Measurements from ENCODE around the gene CDH3. TPM values are rescaled to one million over a fixed set of nuclear protein-coding genes. Genes with fewer than 3 reads are reported as not detected.

CDH3 gene
- under 1 TPM; 0.81 to 0.89 TPM for total RNA-seq
- long read RNA-seq, full-length matches to known transcripts: 2 of 2 reads
- long read RNA-seq, partial matches to known transcripts: 0 of 2 reads
- long read RNA-seq, other reads (novel, unspliced or antisense): 0 of 2 reads

GRCh38 chr16:68644715-68645493 is at the start of gene CDH3:
CDH3 (plus strand) TSS chr16:68645310; CDS start chr16:68645380, 70 bp downstream.
- DNase-seq (peak; percentile 59 to 66), ATAC-seq (peak; percentile 91)
- intact Hi-C loops (cut with DNase I, micrococcal nuclease): no loop called here

GRCh38 chr16:68596266-68596665 is 48.8 kb upstream of the CDH3 start:
- intact Hi-C loops (cut with DNase I, micrococcal nuclease): no loop called here
- no peak for DNase-seq
- no peak for ATAC-seq

GRCh38 chr16:68599586-68599985 is 45.5 kb upstream of the CDH3 start:
- DNase-seq: no peak
- intact Hi-C loops (cut with DNase I, micrococcal nuclease): no loop called here
- no peak for ATAC-seq

- ATAC-seq (no peak), DNase-seq (no peak)
- intact Hi-C loops (cut with DNase I, micrococcal nuclease): no loop called here
Observed at GRCh38 chr16:68605746-68606145, 39.4 kb upstream of the CDH3 start.

GRCh38 chr16:68607443-68607842 is 37.7 kb upstream of the CDH3 start:
- DNase-seq (no peak), ATAC-seq (no peak)
- intact Hi-C loops (cut with DNase I, micrococcal nuclease): no loop called here

- intact Hi-C loops (cut with DNase I, micrococcal nuclease): no loop called here
- no peak for ATAC-seq
- no peak for DNase-seq
Observed at GRCh38 chr16:68608330-68608729, 36.8 kb upstream of the CDH3 start.

- DNase-seq: no peak
- intact Hi-C loops (cut with DNase I, micrococcal nuclease): no loop called here
- ATAC-seq: no peak
Observed at GRCh38 chr16:68612996-68613395, 32.1 kb upstream of the CDH3 start.

GRCh38 chr16:68617734-68618133 is 27.4 kb upstream of the CDH3 start:
- ATAC-seq (no peak), DNase-seq (no peak)
- intact Hi-C loops (cut with DNase I, micrococcal nuclease): no loop called here

- intact Hi-C loops (cut with DNase I, micrococcal nuclease): no loop called here
- DNase-seq (no peak), ATAC-seq (no peak)
Observed at GRCh38 chr16:68626557-68626956, 18.6 kb upstream of the CDH3 start.

GRCh38 chr16:68627951-68628425 is 17.1 kb upstream of the CDH3 start:
- DNase-seq (no peak), ATAC-seq (no peak)
- intact Hi-C loops (cut with DNase I, micrococcal nuclease): no loop called here

GRCh38 chr16:68629351-68629910 is 15.7 kb upstream of the CDH3 start:
- intact Hi-C loops (cut with DNase I, micrococcal nuclease): no loop called here
- no peak for ATAC-seq

GRCh38 chr16:68636064-68636560 is 9.0 kb upstream of the CDH3 start:
- no peak for DNase-seq
- peak; percentile 34 for ATAC-seq
- intact Hi-C loops (cut with DNase I, micrococcal nuclease): no loop called here

More at GRCh38 chr16:68629351-68629910, 15.7 kb upstream of the CDH3 start:
- DNase-seq: no peak

GRCh38 chr16:68636818-68637217 is 8.3 kb upstream of the CDH3 start:
- intact Hi-C loops (cut with DNase I, micrococcal nuclease): no loop called here
- DNase-seq (no peak), ATAC-seq (no peak)

GRCh38 chr16:68640972-68641371 is 4.1 kb upstream of the CDH3 start:
- DNase-seq (no peak), ATAC-seq (no peak)
- intact Hi-C loops (cut with DNase I, micrococcal nuclease): no loop called here

GRCh38 chr16:68642047-68642435 is 3.1 kb upstream of the CDH3 start:
- ATAC-seq (no peak), DNase-seq (no peak)
- intact Hi-C loops (cut with DNase I, micrococcal nuclease): no loop called here

- intact Hi-C loops (cut with DNase I, micrococcal nuclease): no loop called here
- ATAC-seq (no peak), DNase-seq (peak in 1 of 2 donors; percentile 10)
Observed at GRCh38 chr16:68642436-68643101, 2.5 kb upstream of the CDH3 start.

GRCh38 chr16:68643227-68643626 is 1.9 kb upstream of the CDH3 start:
- DNase-seq: no peak
- intact Hi-C loops (cut with DNase I, micrococcal nuclease): no loop called here
- ATAC-seq: no peak

- ATAC-seq (no peak), DNase-seq (no peak)
- intact Hi-C loops (cut with DNase I, micrococcal nuclease): no loop called here
Observed at GRCh38 chr16:68643847-68644246, 1.3 kb upstream of the CDH3 start.

GRCh38 chr16:68644296-68644695 is 814 bp upstream of the CDH3 start:
- intact Hi-C loops (cut with DNase I, micrococcal nuclease): no loop called here
- DNase-seq: peak in 1 of 2 donors; percentile 8
- ATAC-seq: no peak

Measured in left colon (tissue), 2 donors.